ENCODE results near the gene EHBP1. TPM values are rescaled to one million over a fixed set of nuclear protein-coding genes. Genes with fewer than 3 reads are reported as not detected.

Gene EHBP1
- total RNA-seq, 1 donor from 2014 or later: 67.4 TPM

- Mint-ChIP-seq H3K27me3 (ENCODE audit: low read depth) (no peaks in the 10 kb centered on the region), H3K9me3 (peaks cover 41% of the 10 kb centered on the region), H3K36me3 (peaks cover 30% of the 10 kb centered on the region), H3K27ac (peak overlapping the region; percentile 61), H3K4me3 (no peak overlapping the region), H3K4me1 (peaks cover 5% of the 10 kb centered on the region)
- no peak for TF ChIP-seq CTCF (IDR thresholded peaks at IDR 0.05; ENCODE audit: unreplicated experiment)
- DNase-seq (ENCODE audit: low spot score in 2 of 2, unreplicated experiment in 2 of 2): no peak
Observed at GRCh38 chr2:62733546-62733945, 28.0 kb downstream of the EHBP1 start.

GRCh38 chr2:62736899-62737559, 31.5 kb downstream of the EHBP1 start:
- no peak for TF ChIP-seq CTCF (IDR thresholded peaks at IDR 0.05; ENCODE audit: unreplicated experiment)
- Mint-ChIP-seq H3K36me3 (peaks cover 12% of the 10 kb centered on the region), H3K27ac (no peak overlapping the region), H3K9me3 (peaks cover 17% of the 10 kb centered on the region), H3K4me3 (no peak overlapping the region), H3K4me1 (peaks cover 15% of the 10 kb centered on the region), H3K27me3 (ENCODE audit: low read depth) (no peaks in the 10 kb centered on the region)
- DNase-seq (ENCODE audit: low spot score in 2 of 2, unreplicated experiment in 2 of 2): no peak

GRCh38 chr2:62738981-62739936, 33.7 kb downstream of the EHBP1 start:
- Mint-ChIP-seq H3K4me1 (peaks cover 16% of the 10 kb centered on the region), H3K27me3 (ENCODE audit: low read depth) (no peaks in the 10 kb centered on the region), H3K36me3 (peaks cover 2% of the 10 kb centered on the region), H3K27ac (no peak overlapping the region), H3K9me3 (peaks cover 4% of the 10 kb centered on the region), H3K4me3 (no peak overlapping the region)
- no peak for DNase-seq (ENCODE audit: low spot score in 2 of 2, unreplicated experiment in 2 of 2)
- TF ChIP-seq CTCF (IDR thresholded peaks at IDR 0.05; ENCODE audit: unreplicated experiment): no peak

- no peak overlapping the region for H3K4me3 Mint-ChIP-seq
- no peak overlapping the region for H3K27ac Mint-ChIP-seq
- H3K4me1 Mint-ChIP-seq: peaks cover 24% of the 10 kb centered on the region
- no peak for DNase-seq (ENCODE audit: low spot score in 2 of 2, unreplicated experiment in 2 of 2)
- H3K27me3 Mint-ChIP-seq (ENCODE audit: low read depth): no peaks in the 10 kb centered on the region
- TF ChIP-seq CTCF (IDR thresholded peaks at IDR 0.05; ENCODE audit: unreplicated experiment): no peak
- H3K36me3 Mint-ChIP-seq: peaks cover 2% of the 10 kb centered on the region
- peaks cover 4% of the 10 kb centered on the region for H3K9me3 Mint-ChIP-seq
Observed at GRCh38 chr2:62740221-62740620, 34.7 kb downstream of the EHBP1 start.

- Mint-ChIP-seq H3K27ac (peak overlapping the region; percentile 30), H3K4me3 (no peak overlapping the region), H3K9me3 (peaks cover 4% of the 10 kb centered on the region), H3K4me1 (peaks cover 28% of the 10 kb centered on the region), H3K27me3 (ENCODE audit: low read depth) (no peaks in the 10 kb centered on the region), H3K36me3 (peaks cover 2% of the 10 kb centered on the region)
- TF ChIP-seq CTCF (IDR thresholded peaks at IDR 0.05; ENCODE audit: unreplicated experiment): no peak
- no peak for DNase-seq (ENCODE audit: low spot score in 2 of 2, unreplicated experiment in 2 of 2)
Observed at GRCh38 chr2:62741127-62741526, 35.6 kb downstream of the EHBP1 start.
